HG03064 (cell line): Measurements from ENCODE around the gene LTB4R.
"Not testable (repeated sequence)": the region's sequence is repeated elsewhere in the genome, so short reads cannot be mapped to it uniquely, and the experiment has no call there.

ENCODE experiments used
- ATAC-seq: cut with Tn5 transposase; IDR thresholded peaks from one replicate; pipeline ENCODE4 v1.9.1; 2021; ENCODE audit warnings: low read depth; ENCODE audit not compliant: unreplicated experiment

Gene LTB4R

GRCh38 chr14:24317141-24317928 lies 6.0 kb downstream of the LTB4R start:
- ATAC-seq: no peak

DNA sequence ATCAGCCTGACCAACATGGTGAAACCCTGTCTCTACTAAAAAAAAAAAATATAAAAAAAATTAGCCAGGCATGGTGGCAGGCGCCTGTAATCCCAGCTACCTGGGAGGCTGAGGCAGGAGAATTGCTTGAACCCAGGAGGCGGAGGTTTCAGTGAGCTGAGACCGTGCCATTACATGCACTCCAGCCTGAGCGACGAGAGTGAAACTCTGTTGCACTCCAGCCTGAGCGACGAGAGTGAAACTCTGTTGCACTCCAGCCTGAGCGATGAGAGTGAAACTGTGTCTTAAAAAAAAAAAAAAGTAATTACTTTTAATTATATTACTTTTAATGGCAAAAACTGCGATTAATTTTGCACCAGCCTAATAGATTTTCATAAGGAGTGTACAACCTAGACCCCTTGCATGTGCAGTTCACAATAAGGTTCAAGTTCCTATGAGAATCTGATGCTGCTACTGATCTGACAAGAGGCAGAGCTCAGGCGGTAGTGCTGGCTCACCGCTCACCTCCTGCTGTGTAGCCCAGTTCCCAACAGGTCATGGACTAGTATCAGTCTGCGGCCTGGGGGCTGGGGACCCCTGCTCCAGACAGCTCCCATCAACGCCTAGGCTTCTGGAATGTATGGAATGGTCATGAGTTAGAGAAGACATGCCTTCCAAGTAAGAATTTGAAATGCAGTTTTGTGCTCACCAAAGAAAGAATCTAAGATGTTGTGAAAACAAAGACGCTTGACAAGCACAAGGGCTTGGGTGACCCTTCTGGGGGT lies 10.1 kb downstream of the LTB4R start:
- no peak for ATAC-seq

- no peak for ATAC-seq
Observed at GRCh38 chr14:24322672-24323071, 11.4 kb downstream of the LTB4R start.

- ATAC-seq: no peak
Observed at GRCh38 chr14:24323341-24323740, 12.0 kb downstream of the LTB4R start.

DNA sequence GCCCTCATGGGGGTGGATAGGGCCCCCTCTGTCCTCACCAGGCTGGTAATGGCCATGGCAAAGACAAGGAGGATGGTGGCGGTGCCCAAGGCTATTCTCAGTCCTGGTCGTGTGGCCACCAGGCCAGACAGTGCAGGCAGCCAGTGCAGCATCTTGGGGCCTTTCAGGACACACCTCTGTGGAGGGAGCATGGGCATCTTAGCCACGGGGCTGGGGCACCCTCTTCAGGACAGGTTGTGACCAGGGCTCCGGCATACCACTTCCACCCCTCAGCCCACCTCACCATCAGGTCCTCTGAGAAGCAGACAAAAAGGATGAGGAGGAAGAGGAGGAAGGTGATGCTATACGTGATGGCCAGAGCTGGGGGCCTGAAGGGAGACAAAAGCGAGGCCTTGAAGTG lies 12.7 kb downstream of the LTB4R start:
- no peak for ATAC-seq

GRCh38 chr14:24325041-24325530 lies 13.8 kb downstream of the LTB4R start:
- no peak for ATAC-seq

- no peak for ATAC-seq
Observed at GRCh38 chr14:24325963-24326362, 14.7 kb downstream of the LTB4R start.

DNA sequence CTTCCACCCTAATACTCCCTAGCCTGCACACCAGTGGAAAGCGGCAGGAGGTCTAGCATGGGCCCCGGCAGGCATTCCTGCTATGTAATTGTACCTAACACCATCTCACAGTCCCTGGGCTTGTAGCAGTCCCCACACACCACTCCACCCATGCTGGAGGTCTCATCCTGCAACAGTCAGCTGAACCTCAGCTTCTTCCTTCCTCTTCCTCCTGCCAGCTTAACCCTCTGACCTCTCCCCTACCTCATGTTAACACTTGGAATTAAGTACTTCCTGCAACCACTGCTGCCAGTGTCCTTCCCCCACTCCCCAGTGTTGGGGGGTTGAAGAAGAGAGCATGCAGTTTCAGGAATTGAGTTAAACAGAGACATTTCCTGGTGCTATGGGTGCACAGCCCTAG lies 16.0 kb downstream of the LTB4R start:
- no peak for ATAC-seq

DNA sequence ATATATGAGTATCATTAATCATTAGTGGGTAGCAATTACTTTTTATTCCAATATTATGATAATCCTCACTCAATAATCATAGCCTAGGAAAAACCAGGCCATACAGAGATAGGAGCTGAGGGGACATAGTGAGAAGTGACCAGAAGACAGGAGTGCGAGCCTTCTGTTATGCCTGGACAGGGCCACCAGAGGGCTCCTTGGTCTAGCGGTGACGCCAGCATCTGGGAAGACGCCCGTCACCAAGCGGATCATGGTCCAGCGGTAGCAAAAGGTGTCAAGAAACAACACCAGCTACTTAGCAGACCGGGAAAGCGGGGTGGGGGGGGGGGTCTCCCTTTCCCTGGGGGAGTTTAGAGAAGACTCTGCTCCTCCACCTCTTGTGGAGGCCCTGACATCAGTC lies 16.6 kb downstream of the LTB4R start:
- ATAC-seq: not testable (repeated sequence)

GRCh38 chr14:24329073-24329663 lies 17.9 kb downstream of the LTB4R start:
- no peak for ATAC-seq

- ATAC-seq: no peak
Observed at GRCh38 chr14:24329736-24330135, 18.4 kb downstream of the LTB4R start.

GRCh38 chr14:24330973-24331674 lies 19.8 kb downstream of the LTB4R start:
- no peak for ATAC-seq

GRCh38 chr14:24331731-24332267 lies 20.5 kb downstream of the LTB4R start:
- no peak for ATAC-seq

DNA sequence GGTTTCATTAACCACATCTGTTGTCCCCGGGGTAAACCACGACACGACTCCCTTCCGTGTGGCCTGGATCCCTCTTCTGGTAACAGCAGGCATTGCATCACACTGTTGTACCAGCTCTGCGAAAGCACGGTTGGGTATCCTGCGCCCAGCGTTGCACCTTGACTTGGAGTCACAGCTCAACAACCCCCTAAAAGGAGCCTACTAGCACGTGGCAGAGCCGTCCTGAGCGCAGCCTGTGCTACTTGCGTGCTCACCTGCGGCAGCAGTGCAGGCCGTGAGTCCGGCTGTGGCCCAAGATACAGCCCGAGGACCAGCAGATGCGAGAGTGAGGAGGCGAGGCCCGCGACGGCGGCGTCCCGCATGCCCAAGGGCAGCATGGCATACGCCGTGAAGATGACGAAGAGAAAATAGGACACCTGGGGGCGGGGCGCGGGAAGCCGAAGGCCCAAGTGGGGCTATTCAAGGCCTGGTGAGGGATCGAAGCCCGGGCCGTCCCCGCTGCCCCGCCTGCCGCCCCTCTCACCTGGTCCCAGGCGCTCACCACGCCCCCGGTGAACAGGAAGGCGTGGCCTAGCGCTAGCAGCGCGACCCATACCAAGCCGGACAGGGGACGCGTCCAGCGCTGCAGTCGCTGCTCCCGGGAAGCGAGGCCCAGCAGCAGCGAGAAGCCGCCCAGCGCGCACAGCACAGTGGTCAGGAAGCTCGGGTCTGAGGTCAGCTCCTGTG lies 21.1 kb downstream of the LTB4R start:
- ATAC-seq: peak; percentile 80

DNA sequence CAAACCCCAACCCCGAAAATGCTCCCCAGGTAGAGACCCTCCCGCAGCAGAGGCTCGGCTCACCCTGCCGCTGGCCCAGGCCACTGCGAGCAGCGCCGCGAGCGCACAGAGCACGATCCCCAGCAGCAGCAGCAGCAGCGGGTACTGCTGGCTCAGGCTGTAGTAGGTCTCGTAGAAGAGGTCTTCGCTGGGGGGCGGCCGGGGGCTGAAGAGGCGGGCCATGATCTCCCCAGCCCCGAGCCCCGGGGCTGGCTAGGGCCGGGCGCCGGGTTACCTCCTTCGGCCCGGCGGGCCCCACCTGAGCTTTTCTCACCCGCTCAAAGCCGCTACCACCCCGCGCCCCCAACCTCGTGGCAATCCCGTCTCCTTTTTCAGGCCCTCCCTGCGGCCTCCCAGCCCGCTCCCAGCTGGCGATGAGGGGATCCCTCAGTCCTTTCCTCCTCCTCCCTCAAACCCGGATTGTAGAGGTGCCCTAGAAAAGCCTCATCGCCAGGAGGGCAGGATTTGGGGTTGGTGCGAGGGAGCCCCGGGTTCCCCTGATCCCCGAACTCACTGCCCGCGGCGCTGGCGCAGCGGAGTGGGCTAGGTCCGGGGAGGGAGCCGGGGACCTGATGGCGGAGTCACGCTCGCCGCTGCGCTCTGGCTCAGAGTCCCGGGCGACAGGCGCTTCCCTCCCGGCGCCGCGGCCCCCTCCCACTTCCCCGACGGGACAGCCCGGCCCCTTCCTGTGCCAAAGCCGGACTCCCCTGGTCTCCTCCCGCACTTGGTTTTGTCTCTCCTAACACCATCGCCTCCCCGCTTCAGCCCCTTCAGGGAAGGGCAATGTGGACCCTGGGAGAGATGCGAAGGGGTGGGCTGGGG lies 23.4 kb downstream of the LTB4R start, which contains the start of gene ADCY4:
Gene ADCY4 (minus strand): TSS at position 641 of the 861 bp plus-strand sequence. CDS start 419 bp downstream, at position 222.
- no peak for ATAC-seq

DNA sequence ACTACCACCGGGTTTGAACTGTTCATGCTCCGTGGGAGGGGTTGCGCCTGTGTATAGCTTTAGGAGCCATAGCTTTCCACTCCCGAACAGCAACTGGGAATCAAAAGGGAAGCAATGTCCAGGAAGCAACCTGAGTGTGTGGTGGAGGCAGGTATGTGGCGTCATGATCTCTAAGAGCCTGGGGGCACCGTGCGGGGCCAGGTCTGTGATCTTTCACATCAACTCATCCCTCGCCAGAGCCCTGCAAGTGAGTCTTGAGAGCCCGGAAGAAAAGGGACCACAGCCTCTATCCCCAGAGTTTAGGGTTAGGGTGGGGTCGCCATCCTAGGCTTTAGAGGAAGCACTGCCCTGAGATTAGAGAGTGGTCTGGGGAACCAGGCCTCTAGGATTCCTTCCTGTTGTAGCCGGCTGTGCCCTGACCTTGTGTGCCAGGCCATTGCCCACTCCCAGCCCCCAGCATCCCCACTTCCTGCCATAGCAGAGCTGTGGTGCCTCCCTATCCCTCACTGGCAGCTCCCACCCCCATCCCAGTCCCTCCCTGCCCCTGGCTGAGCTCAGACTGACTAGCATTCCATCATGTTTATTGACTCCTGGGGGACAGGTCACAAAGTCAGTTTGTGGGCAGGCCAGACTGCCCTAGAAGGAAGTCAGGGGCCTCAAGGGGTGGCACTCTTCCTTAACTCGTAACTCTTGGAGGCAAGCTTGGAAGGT lies 24.3 kb downstream of the LTB4R start:
- ATAC-seq: no peak

- ATAC-seq: no peak
Observed at GRCh38 chr14:24337144-24337823, 26.0 kb downstream of the LTB4R start.

- ATAC-seq: no peak
Observed at GRCh38 chr14:24337824-24338175, 26.5 kb downstream of the LTB4R start.
